WI38 (cell line): ENCODE data around the gene SDF2.
"Not testable (repeated sequence)": the region's sequence is repeated elsewhere in the genome, so short reads cannot be mapped to it uniquely, and the experiment has no call there.

Experiments used
- H3K4me3 ChIP-seq: 2 replicates; pipeline ENCODE4 v1.5.1; 2011; ENCODE audit warnings: low read depth, mild to moderate bottlenecking, control low read depth, low read length
- CTCF ChIP-seq: IDR thresholded peaks from 2 replicates; pipeline ENCODE4 v1.5.1; 2012; ENCODE audit warnings: low read depth, mild to moderate bottlenecking, control low read depth, low read length

The SDF2 gene

GRCh38 chr17:28662527-28662829 is 772 bp upstream of the SDF2 start:
- no peak for TF ChIP-seq CTCF
- peak overlapping the region; percentile 82 for H3K4me3 ChIP-seq

- H3K4me3 ChIP-seq: not testable (repeated sequence)
Observed at GRCh38 chr17:28659497-28659881, 2.2 kb downstream of the SDF2 start.

GRCh38 chr17:28658766-28659496 is 2.8 kb downstream of the SDF2 start:
- not testable (repeated sequence) for H3K4me3 ChIP-seq

- not testable (repeated sequence) for H3K4me3 ChIP-seq
Observed at GRCh38 chr17:28658342-28658741, 3.4 kb downstream of the SDF2 start.

- TF ChIP-seq CTCF: no peak
Observed at GRCh38 chr17:28657756-28658155, 4.0 kb downstream of the SDF2 start.

GRCh38 chr17:28655160-28655559 is 6.5 kb downstream of the SDF2 start:
- TF ChIP-seq CTCF: no peak
- H3K4me3 ChIP-seq: no peak overlapping the region

More at GRCh38 chr17:28657756-28658155, 4.0 kb downstream of the SDF2 start:
- no peak overlapping the region for H3K4me3 ChIP-seq

GRCh38 chr17:28648698-28649097 is 13.0 kb downstream of the SDF2 start:
- no peak for TF ChIP-seq CTCF
- H3K4me3 ChIP-seq: no peak overlapping the region

- no peak for TF ChIP-seq CTCF
- no peak overlapping the region for H3K4me3 ChIP-seq
Observed at GRCh38 chr17:28646039-28646754, 15.5 kb downstream of the SDF2 start.

- peak overlapping the region; percentile 65 for H3K4me3 ChIP-seq
- no peak for TF ChIP-seq CTCF
Observed at GRCh38 chr17:28645576-28645939, 16.1 kb downstream of the SDF2 start.
